Stimulated activated CD4-positive, alpha-beta T cell treated with anti-CD3 and anti-CD28 coated beads, TNF-alpha, amount 100 ng/mL, for 48 hours (primary cell): ENCODE data around the gene ASPDH.
"Not testable (repeated sequence)": the region's sequence is repeated elsewhere in the genome, so short reads cannot be mapped to it uniquely, and the experiment has no call there.

Experiments used
- DNase-seq, 3 donors: peaks; one replicate each; pipeline ENCODE4 v3.0.0-alpha.2; 2020; ENCODE audit warnings: low read depth in 3 of 3

ASPDH gene

GRCh38 chr19:50478901-50479715 lies 34.6 kb downstream of the ASPDH start:
- DNase-seq: peak in 1 of 3 donors; percentile 16

GRCh38 chr19:50477751-50478515 lies 35.8 kb downstream of the ASPDH start:
- DNase-seq: no peak

GRCh38 chr19:50476907-50477238 lies 36.8 kb downstream of the ASPDH start:
- no peak for DNase-seq

GRCh38 chr19:50476224-50476906 lies 37.3 kb downstream of the ASPDH start, which contains the start of the genes EMC10 and GARIN5A:
EMC10 (plus strand) TSS chr19:50476507; CDS start chr19:50476545, 38 bp downstream.
GARIN5A (minus strand) TSS chr19:50476848; CDS start chr19:50476388, 460 bp downstream.
- DNase-seq: peak; percentile 87 to 96 (median 92)

- no peak for DNase-seq
Measured at GRCh38 chr19:50475736-50476223, 37.9 kb downstream of the ASPDH start.

GRCh38 chr19:50475101-50475568 lies 38.6 kb downstream of the ASPDH start:
- DNase-seq: no peak

GRCh38 chr19:50473336-50473735 lies 40.4 kb downstream of the ASPDH start:
- not testable (repeated sequence) for DNase-seq

GRCh38 chr19:50468818-50469217 lies 44.9 kb downstream of the ASPDH start:
- no peak for DNase-seq

GRCh38 chr19:50467566-50467965 lies 46.1 kb downstream of the ASPDH start:
- no peak for DNase-seq

- no peak for DNase-seq
Measured at GRCh38 chr19:50466706-50467039, 47.0 kb downstream of the ASPDH start.

GRCh38 chr19:50465986-50466705 lies 47.6 kb downstream of the ASPDH start:
- DNase-seq: no peak

GRCh38 chr19:50465000-50465399 lies 48.7 kb downstream of the ASPDH start:
- DNase-seq: no peak

GRCh38 chr19:50464348-50464747 lies 49.4 kb downstream of the ASPDH start:
- no peak for DNase-seq

GRCh38 chr19:50462970-50463369 lies 50.7 kb downstream of the ASPDH start:
- DNase-seq: no peak
